HG03521 (cell line): ENCODE measurements around the gene ABCC1.

Experiments used
- ATAC-seq: cut with Tn5 transposase; IDR thresholded peaks from one replicate; pipeline ENCODE4 v1.9.1; 2021; ENCODE audit warnings: mild to moderate bottlenecking, moderate library complexity; ENCODE audit not compliant: unreplicated experiment

ABCC1 gene

DNA sequence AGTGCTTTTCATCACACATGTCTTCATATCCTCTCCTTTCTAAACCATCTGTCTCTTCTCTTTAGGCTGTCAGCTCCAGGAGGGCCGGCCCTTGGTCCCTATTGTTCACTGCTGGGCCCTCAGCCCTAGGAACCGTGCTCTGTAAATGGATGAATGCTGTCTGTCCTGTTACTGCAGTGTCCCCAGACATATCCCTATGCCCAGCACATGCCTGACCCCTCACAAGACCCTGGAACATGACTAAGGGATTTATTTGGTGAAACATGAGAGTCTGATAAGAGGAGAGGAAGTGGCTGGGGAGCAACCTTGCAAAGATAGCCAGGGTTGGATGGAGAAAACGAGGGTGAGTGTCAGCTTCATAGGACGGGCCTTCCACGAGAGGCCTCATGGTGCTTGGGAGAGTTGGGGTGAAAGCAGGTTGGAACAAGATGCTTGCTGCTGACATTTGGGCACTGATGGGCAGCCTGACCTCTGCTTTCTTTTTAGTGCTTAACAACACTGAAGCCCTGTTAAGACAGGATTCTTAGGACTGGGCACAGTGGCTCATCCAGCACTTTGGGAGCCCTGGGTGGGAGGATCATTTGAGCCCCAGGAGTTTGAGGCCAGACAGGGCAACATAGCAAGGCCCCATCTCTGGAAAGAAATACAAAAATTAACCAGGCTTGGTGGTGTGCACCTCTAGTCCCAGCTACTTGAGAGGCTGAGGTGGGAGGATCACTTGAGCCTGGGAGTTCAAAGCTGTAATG is 39.0 kb downstream of the ABCC1 start:
- no peak for ATAC-seq

DNA sequence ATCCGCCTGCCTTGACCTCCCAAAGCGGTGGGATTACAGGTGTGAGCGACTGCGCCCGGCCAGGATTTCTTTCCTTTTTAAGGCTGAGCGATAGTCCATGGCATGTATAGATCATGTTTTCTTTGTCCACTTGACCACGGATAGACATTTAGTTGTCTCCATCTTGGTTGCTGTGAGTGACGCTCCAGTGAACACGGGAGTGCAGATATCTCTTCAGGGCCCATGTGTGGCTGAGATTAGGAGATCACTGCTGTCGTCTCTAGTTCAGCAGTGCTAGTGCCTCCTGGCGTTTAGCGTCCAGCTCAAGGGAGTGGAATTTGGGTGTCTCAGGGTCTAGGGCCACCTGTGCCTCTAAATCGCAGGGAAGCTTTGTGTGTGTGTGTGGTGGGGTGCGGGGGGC is 41.5 kb downstream of the ABCC1 start:
- no peak for ATAC-seq

GRCh38 chr16:15993128-15993527 is 43.7 kb downstream of the ABCC1 start:
- no peak for ATAC-seq

DNA sequence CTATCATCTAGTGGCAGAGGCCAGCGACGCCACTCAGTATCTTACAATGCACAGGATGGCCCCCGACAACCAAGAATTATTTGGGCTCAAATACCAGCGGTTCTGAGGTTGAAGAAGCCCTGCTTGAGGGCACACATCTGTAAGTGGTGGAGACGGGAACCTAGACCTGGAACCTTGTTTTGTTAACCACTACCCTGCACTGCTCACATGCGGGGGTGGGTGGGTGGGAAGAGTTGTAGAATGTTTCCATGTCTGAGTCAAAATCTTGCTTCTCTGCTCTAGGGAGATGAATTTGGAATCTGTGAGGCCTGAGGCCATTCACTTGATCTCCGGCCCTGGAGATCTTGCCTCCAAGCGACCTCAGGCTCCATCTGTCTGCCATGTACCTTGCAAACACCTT is 44.1 kb downstream of the ABCC1 start:
- ATAC-seq = no peak

- ATAC-seq = no peak
These were observed 44.7 kb downstream of the ABCC1 start for GRCh38 chr16:15993946-15994665.

GRCh38 chr16:15996432-15997109 is 47.2 kb downstream of the ABCC1 start:
- no peak for ATAC-seq

DNA sequence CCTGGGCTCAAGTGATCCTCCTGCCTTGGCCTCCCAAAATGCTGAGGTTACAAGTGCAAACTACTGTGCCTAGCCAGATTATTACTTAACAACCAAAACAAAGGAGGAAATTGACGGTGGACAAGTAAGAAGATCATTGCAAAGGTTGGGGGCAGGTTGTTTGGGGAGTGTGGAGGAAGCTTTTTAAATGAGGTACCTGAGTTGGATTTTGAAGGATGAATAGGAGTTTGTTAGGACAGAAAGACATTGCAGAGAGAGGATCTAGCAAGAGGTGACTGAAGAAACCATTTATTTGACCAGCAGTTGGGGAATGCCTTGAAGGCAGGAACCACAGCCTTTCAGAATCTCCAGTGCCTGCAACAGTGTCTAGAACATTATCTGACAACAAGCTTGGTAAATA is 51.3 kb downstream of the ABCC1 start:
- ATAC-seq = no peak

DNA sequence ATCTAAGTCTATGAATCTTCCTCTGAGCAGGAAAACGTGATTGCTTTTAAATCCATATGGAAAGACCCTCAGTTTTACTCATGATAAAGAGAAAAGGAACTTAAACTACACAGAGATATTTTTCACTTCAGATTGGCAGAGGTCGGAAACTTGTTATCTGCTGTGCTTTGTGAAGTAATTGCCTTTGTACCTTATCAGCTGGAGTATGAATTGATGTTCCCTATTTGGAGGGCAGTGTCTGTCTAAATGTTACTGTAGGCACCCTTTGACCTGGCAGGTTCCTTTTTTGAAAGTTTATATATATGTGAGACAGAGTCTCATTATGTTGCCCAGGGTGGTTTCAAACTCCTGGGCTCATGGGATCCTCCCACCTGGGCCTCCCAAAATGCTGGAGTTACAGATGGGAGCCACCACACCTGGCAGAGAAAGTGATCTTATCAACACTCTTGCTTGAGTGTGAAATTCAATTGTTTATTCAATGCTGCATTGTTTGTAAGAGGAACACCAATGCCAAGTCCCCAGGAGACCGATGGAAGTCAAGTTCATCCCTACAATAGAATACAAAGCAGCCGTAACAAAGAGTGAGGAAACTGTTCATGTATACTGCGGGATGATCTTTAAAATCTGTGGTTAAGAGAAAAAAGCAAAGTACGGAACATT is 52.3 kb downstream of the ABCC1 start:
- no peak for ATAC-seq

DNA sequence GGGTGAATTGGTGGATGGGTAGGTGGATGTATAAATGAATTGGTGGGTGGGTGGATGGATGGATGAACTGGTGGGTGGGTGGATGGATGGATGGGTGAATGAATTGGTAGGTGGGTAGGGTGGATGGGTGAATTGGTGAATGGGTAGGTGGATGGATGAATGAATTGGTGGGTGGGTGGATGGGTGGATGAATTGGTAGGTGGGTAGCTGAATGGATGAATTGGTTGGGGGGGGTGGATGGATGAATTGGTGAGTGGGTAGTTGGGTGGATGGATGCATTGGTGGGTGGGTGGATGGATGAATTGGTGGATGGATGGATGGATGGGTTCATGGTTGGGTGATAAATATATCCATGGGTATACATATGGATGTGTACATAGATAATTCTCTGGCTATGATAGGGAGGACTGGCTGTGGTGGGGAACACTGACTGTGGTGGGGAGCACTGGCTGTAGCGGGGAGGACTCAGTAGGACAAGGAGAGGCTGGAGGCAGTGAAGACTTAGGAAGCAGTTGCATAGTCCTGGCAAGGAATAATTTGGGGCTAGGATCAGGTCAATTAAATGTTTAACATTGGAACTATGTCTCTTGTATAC is 54.4 kb downstream of the ABCC1 start:
- no peak for ATAC-seq

DNA sequence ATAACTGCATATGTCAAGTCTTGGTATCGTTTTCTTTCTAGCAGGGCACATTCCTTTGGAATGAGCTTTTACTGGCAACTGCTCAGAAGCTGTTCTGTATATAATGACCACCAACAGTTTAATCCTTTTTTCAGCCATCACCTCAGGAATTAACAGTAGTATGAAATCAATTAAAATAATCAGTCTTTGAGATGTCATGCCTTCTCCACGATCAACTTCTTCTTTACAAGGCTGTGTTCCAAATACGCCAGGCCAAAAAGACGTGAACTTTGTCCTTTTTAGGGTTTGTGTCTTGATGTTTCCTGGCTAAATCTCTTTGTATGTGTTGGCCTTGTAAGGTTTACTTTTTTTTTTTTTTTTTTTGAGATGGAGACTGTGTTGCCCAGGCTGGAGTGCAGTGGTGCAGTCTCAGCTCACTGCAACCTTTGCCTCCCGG is 54.9 kb downstream of the ABCC1 start:
- ATAC-seq = no peak

DNA sequence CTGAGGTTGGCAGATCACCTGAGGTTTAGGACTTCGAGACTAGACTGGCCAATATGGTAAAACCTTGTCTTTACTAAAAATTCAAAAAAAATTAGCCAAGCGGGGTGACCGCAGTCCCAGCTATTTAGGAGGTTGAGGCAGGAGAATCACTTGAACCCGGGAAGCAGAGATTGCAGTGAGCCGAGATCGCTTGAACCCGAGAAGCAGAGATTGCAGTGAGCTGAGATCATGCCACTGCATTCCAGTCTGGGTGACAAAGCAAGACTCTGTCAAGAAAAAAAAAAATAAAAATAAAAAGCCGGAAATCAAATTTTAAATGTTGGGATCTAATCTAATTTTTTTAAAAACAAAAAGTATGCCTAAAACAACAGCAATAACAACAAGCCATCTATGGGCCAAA is 56.3 kb downstream of the ABCC1 start:
- no peak for ATAC-seq

DNA sequence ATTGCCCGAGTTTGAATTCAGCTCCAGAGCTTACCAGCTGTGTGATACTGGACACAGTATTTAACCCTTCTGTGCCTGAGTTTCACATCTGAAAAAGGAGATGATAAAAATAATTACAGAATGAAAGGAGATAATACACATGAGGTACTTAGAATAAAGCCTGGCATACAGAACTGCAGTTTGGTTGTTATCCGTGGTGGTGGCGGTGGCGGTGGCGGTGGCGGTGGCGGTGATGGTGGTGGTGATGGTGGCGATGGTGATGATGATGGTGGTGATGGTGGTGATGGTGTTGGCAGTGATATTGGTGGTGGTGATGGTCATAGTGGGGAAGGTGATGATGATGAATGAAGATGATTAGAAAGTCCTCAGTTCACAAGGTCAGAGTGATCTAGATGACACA is 57.2 kb downstream of the ABCC1 start:
- no peak for ATAC-seq

- ATAC-seq = peak; percentile 76
These were observed 58.3 kb downstream of the ABCC1 start for GRCh38 chr16:16007743-16008111.

- ATAC-seq = no peak
These were observed 59.2 kb downstream of the ABCC1 start for GRCh38 chr16:16008666-16009065.

DNA sequence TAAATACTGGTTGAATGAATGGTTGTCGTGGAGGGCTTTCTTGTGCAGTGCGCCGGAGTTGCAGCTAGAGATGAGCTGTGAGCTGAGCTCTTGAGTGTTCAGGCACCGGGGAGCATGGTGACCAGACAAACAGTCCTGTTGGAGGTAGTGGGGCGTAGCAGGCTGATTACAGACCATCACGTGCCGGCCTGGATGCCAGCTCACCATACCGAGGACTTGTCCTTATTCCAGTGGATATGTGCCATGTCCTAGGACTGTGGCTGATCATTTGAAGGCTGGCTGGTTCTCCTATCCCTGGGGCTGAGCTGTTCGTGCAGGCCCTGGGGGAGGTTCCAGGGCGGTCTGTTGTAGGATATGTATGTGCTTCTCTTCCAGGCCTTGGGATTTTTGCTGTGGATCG is 60.0 kb downstream of the ABCC1 start:
- no peak for ATAC-seq

GRCh38 chr16:16010194-16010593 is 60.8 kb downstream of the ABCC1 start:
- no peak for ATAC-seq

DNA sequence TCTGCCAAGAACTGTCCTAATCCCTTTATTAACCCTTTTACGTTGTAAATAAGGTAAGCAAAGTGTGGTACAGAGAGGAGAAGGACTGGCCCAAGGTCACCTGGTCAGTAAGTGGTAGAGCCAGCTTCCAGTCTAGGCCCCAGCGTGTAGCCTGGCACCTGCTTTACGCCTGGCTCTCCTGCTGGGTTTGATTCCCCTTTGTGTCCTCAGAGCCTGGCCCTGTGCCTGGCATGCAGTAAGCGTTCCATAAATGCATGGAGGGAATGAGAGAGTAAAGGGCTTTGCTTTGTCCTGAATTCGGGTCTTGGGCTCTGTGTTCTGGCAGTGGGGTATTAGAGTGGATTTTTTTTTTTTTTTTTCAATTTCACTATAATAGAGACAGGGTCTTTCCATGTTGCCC is 62.7 kb downstream of the ABCC1 start:
- ATAC-seq = no peak

DNA sequence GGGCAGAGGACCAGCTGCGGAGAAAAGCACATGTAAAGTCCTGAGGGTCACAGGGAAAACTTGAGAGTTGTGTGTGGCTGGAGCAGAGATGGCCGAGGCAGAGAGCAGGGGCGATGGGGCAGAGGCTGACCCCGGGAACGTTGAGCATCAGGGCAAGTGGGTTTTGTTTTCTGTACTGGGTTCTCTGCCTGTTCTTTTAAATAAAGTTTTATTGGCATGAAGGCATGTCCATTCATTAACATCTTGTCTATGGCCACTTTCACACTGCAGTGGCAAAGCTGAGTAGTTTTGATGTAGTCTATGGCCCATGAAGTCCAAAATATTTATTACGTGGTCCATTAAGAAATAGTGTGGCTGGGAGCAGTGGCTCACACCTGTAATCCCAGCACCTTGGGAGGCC is 64.4 kb downstream of the ABCC1 start:
- ATAC-seq = no peak

DNA sequence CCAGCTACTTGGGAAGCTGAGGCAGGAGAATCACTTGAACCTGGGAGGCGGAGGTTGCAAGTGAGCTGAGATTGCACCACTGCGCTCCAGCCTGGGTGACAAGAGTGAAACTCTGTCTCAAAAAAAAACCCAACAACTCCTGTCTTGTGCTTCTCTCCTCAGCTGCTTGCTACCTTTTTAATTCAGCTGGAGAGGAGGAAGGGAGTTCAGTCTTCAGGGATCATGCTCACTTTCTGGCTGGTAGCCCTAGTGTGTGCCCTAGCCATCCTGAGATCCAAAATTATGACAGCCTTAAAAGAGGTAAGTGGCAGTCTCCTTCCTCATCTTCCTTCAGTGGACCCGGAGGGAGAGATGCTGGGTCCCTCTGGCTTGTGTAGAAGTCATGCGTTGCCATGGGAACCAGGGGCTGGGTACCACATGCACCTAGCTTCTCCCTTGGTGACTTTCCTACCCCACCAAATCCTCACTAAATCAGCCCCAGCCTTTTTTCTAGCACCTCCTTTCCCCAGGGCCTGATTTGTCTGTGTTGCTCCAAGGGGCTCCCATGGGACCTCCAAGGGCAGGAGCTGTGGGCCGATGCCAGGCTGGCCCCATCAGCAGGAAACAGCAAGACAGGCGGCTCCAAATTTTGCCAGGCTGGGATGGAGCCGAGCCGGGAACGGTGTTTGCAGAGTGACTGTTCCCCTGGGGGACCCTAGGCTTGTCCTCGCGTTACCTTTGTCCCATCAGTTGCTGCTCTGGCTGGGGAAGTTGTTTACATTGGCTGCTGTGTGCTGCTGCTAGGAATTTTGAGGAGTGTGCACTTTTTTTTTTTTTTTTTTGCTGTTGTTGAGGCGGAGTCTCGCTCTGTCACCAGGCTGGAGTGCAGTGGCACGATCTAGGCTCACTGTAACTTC is 65.2 kb downstream of the ABCC1 start:
- ATAC-seq = no peak

- ATAC-seq = no peak
These were observed 66.4 kb downstream of the ABCC1 start for GRCh38 chr16:16015849-16016248.
